NCI-H82 treated with DMSO at 0.1 percent for 48 hours (cell line): ENCODE results near the gene GRK6.
A peak's percentile ranks its signal among the peaks of the same experiment; 100 is the strongest.

ENCODE experiments used
- DNase-seq: peaks from one replicate; lab custom pipeline; 2025; ENCODE audit not compliant: unreplicated experiment; lab: John Stamatoyannopoulos, UW

GRK6 gene

GRCh38 chr5:177452688-177453638 is 26.5 kb downstream of the GRK6 start:
- no peak for DNase-seq

DNA sequence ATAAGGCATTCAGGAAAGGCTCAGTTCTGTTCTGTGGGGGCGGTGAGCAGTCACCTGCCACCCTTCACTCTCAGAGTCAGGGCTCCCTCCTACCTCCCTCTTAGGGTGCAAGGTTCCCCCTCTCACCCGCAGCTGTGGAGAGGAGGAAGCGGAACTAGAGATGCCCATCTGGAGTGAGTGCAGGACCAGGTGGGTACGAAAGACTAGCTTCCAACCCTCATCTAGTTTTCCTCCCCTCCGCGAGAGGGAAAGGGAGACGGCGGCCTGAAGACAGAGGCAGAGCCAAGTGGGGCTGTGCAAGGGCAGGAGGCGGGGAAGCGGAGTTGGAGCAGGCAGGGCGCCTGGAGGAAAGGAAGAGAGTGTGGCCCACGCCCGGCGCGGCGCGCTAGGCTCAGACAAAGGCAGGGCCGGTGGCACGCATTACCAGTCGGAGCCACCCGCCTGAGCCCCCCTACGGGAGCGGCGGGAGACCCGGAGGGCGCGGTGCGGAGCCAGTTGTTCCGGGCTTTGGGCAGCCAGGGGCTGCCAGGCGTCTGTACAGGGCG is 27.4 kb downstream of the GRK6 start:
- DNase-seq = no peak

- DNase-seq = peak; percentile 56
Measured at GRCh38 chr5:177454397-177455035, 28.0 kb downstream of the GRK6 start.

GRCh38 chr5:177455036-177455660 is 28.7 kb downstream of the GRK6 start:
- DNase-seq = peak; percentile 56

GRCh38 chr5:177455661-177456590 is 29.4 kb downstream of the GRK6 start:
- DNase-seq = peak; percentile 70

GRCh38 chr5:177456591-177456964 is 30.1 kb downstream of the GRK6 start:
- DNase-seq = no peak

DNA sequence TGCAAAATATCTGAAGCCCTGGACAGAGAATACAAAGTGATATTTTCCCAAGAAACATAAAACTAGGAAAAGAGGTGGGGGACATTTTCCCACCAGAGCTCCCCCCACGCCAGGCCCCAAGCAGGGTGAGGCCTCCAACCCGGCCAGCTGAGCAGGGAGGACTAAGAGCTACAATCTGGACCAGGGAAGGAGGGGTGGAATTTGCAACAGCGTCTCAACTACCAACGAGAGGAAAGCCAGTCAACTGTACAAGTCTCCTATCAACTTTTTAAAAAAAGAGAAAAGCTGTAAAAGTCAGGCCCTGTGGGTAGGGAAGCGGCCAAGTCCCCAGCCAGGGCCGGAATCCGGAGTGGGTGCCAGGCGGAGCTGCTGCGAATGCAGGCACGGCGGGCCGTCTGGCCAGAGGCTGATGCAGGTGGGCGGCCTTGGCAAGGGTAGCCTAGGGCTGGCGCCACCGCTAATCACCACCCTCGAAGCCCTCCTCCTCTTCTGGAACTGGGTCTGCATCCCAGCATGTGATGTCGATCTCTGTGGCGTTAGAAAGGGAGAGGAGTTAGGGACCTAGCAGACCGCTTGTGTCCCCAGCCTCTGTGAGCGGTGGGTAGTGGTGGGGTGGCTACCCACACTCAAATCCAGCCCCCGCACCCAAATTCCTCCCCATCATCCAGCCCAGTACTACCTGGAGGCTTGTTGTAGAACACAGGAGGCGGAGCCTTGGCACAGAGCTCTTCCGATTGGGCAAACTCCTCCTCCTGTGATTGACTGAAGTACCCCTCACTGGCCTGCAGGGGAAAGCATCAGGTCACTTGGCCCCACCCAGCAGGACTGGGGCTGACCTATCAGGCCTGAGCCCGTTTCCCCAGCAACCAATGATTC is 30.7 kb downstream of the GRK6 start:
- DNase-seq = peak; percentile 86

- no peak for DNase-seq
Measured at GRCh38 chr5:177457852-177458681, 31.6 kb downstream of the GRK6 start.

DNA sequence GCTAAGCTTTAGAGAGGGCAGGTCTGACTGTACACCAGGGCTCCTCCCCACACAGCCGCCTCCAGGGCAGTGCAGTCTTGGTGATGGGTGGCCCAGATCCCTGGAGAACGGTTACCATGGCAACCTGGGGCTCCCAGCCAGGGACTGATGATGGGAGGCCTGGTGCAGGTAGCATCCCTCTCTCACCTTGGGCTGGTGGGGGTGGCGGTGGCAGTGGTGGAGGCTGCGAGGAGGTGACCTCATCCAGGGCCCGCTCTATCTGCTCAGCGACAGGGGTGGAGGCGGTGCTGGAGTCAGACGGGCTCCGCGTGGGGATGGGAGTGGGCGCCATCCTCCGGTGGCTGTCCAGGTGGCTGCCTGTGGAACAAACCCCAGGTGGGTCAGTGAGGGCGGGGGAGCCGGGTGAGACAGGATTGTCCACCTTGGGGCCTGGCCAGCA is 32.5 kb downstream of the GRK6 start:
- DNase-seq = no peak

- DNase-seq = no peak
Measured at GRCh38 chr5:177459357-177459756, 32.9 kb downstream of the GRK6 start.

DNA sequence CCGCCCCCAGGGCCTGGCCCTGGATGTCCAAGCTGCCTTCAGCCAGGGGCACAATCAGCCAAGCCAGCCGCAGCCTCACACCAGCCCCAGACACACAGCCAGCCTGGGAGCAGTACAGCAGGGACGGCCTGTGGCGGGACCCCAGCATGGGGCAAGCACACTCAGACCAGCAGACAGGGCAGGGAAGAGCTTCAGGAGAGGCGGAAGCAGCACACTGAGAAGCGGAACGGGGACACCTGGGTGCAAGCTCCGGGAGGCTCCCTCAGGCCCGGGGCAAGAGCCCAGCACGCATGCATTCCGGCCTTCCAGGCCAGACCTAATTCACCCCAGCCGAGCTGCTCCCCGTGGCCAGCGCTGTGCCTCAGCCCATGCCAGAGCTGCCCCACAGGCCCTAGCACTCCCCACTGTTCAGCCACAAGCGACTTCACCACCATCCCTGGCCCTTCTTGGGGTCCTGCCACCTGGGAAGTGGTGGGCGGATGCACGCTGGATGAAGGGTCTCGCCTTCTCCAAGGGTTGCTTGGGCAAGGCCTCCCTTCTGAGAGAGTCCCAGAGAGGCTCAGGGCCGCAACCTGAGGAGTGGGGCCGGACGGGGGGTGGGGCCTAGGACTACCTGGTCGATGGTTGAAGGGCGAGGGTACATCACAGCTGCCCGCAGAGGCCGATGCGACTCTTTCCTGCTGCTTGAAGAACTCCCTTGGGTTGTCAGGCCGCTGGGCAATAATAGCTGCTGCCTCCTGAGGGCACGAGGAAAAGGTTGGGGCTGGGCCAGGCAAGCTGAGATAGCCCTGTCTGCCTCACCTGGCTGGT is 33.5 kb downstream of the GRK6 start:
- DNase-seq = no peak

DNA sequence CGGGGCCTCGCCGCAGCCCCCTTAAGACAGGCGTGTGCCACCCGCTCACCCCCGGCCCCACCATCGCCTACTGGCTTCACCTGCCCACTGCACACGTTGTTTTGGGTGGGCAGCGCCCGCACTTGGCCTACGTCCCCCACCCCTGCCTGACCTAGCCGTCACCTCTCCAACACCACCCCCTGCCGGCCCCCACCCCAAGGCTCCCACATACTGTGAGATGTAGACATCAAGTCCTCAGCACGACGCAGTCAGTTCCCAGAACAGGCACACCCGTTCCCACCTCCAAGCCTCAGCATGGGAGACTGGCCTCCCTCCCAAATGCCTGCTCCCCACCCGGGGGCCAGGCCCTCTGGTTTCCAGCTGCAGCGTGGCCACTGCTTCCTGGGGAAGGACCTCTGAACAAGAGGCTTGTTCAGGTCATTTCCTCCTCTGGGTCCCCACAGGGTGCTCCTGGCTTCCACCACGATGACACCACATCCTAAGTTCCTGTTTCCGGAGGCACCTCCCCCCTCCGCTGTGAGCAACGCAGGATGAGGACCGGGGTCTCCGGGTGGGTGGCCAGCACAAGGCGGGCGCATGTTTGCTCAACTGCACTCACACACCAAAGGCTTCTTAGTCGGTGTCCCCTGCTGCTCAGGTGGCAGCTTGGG is 35.7 kb downstream of the GRK6 start:
- no peak for DNase-seq

- DNase-seq = no peak
Measured at GRCh38 chr5:177465044-177465443, 38.6 kb downstream of the GRK6 start.

- DNase-seq = no peak
Measured at GRCh38 chr5:177466861-177467260, 40.4 kb downstream of the GRK6 start.

GRCh38 chr5:177467436-177467835 is 41.0 kb downstream of the GRK6 start:
- DNase-seq = no peak

DNA sequence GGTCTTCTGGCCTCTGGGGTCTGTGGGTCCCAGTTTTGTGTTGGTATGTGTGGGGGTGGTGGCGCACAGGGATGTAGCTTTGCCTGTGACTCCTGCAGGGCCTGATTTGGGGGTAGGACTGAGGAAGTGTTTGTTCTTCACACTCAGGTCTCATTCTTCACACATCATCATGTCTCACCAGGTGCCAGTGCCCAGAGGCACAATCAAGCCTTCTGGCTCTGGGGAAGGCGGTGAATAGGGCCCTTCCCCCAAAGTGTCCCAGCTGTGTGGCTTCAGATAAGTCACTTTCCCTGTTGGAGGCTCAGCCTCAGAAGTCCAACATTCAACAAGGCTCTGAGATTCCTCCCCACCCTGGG is 41.8 kb downstream of the GRK6 start:
- DNase-seq = no peak
